HG02840 (cell line): ENCODE data around the gene GNL3L.
"Not testable (repeated sequence)": the region's sequence is repeated elsewhere in the genome, so short reads cannot be mapped to it uniquely, and the experiment has no call there.

Experiments
- ATAC-seq: cut with Tn5 transposase; IDR thresholded peaks from one replicate; pipeline ENCODE4 v1.9.1; 2021; ENCODE audit warnings: mild to moderate bottlenecking, moderate library complexity, moderate number of reproducible peaks; ENCODE audit not compliant: unreplicated experiment, low FRiP score

The GNL3L gene, protein sequence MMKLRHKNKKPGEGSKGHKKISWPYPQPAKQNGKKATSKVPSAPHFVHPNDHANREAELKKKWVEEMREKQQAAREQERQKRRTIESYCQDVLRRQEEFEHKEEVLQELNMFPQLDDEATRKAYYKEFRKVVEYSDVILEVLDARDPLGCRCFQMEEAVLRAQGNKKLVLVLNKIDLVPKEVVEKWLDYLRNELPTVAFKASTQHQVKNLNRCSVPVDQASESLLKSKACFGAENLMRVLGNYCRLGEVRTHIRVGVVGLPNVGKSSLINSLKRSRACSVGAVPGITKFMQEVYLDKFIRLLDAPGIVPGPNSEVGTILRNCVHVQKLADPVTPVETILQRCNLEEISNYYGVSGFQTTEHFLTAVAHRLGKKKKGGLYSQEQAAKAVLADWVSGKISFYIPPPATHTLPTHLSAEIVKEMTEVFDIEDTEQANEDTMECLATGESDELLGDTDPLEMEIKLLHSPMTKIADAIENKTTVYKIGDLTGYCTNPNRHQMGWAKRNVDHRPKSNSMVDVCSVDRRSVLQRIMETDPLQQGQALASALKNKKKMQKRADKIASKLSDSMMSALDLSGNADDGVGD

DNA sequence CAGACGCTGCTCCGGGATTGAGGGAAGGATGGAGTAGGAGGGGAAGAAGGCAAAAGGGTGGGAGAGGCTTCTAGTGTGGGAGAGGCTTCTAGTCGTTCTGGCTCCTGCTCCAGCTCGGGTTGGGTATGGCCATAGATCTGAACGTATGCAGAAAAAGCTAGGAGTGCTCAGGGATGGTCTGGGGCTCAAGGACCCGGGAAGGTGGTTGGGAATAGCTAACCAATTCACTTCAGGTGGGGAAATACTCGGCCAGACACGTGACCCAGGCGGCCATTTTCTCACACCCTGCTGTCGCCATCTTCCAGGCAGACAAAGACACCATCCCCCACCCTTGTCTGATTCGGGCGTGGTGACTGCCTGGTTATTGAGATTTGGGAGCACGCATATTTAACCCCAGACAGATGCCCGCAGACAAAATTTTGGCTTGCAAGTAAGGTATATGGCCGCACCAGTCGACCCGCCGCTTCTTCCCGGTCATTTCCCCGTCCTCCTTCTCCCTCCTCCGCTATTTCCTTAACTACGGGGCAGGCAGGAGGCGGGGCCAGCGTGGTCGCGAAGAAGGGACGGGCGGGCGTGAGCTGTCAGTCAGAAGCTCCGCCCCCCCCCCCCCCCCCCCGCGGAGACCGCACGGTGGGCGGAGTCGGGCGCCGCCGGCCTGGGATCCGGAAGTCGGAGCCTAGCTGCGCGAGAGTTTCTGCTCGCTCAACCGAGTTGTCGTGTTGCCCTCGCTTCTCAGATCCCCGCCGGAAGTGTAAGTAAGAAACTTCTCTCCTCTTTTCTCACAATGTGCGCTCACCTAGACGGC is at the start of gene GNL3L:
Gene GNL3L, plus strand, starts transcription at position 668 of the 805 bp plus-strand sequence. CDS start 2,348 bp downstream, outside the sequence.
- peak; percentile 88 for ATAC-seq

DNA sequence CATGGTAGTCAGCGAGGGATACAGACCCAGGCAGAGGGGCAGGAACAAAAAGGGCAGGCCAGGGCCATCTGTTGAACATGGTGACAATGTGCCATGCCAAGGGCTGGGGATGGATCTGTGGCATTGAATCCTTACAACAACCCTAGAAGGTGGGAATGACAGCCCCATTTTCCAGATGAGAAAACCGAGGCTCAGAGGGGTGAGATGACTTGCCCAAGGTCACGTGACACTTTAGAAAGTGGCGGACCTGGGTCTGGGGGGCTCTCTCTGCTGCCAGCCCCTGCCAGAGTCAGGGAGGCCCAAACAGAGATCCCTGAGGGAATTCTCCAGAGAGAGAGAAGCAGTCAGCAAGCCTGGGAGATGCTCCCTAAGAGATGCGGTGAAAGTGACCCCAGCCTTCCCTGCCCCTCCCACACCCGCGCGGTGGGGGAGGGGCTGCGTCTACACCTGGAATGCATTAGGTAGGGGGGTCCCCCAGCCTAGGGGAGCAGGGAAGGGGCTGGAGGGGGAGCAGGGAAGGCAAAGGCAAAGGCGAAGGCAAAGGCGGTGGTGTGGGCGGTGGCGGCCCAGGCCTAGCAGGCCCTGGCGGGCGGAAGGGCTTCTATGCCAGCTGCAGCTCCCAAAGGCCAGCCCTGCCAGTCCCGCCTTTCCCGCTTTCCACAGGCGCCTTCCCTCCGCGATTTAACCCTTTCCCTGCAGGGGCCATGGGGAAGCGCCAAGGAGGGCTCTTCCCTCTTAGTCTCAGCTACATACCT is 47.0 kb upstream of the GNL3L start:
- no peak for ATAC-seq

DNA sequence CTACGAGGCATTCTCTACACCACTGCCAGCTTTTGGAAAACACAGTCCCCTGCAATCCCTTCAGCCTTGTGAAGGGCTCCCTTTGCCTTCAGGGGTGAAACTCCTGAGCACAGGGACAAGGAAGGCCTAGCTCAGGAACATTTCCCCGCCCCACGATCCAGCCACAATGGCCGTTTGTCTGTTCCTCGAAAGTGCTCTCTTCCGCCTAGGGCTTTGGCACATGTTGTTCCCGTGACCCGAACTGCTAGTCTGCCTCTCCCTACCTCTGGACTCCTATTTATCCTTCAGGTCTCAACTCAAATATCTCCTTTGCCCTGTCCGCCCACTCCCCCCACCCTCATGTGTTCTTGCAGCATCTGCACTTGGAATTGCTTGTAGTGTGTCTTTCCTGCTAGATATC is 46.1 kb upstream of the GNL3L start:
- no peak for ATAC-seq

DNA sequence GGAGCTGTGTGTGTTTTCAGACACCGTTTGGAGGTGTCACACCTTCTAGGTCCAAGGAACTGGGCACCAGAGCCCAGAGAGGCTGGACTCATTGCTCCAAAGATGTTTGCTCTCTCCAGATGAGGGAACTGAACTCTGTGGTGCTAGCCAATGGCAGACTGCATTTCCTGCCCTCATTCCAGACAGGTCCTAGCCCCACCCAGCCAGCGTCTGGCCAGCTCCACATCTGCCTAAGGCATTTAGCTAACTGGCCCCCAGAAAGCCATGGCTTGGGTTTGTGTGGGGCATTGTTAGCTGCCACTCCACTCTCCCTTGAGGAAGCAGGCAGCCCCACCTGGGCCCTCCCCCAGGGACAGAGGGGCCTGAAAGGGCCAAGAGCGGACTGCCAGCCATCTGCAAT is 45.4 kb upstream of the GNL3L start:
- ATAC-seq = no peak

DNA sequence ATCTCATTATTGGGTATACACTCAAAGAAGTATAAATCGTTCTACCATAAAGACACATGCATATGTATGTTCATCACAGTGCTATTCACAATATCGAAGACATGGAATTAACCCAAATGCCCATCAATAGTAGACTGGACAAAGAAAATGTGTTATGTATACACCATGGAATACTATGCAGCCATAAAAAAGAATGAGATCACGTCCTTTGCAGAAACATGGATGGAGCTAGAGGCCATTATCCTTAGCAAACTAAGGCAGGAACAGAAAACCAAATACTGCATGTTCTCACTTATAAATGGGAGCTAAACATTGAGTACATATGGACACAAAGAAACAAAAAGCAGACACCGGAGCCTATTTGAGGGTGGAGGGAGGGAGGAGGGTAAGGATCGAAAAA is 40.2 kb upstream of the GNL3L start:
- not testable (repeated sequence) for ATAC-seq

DNA sequence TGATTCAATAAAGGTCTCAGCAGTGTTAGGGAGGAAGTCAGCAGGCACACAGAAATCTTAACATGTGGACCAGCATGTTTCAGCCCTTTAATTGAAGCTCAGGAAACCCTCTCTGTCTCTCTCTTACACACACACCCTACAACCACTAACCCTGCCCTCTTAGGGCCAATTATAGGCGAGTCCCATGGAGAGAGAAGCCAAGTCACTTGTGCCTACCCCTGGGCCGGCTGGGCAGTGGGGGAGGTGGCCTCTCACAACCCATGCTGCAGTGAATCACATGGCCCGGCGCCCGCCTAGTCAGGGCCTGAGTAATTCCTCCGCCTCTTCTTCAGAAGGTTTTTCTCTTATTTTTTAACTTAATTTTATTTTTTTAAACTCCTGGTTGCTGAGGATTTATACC is 37.7 kb upstream of the GNL3L start:
- ATAC-seq = no peak

DNA sequence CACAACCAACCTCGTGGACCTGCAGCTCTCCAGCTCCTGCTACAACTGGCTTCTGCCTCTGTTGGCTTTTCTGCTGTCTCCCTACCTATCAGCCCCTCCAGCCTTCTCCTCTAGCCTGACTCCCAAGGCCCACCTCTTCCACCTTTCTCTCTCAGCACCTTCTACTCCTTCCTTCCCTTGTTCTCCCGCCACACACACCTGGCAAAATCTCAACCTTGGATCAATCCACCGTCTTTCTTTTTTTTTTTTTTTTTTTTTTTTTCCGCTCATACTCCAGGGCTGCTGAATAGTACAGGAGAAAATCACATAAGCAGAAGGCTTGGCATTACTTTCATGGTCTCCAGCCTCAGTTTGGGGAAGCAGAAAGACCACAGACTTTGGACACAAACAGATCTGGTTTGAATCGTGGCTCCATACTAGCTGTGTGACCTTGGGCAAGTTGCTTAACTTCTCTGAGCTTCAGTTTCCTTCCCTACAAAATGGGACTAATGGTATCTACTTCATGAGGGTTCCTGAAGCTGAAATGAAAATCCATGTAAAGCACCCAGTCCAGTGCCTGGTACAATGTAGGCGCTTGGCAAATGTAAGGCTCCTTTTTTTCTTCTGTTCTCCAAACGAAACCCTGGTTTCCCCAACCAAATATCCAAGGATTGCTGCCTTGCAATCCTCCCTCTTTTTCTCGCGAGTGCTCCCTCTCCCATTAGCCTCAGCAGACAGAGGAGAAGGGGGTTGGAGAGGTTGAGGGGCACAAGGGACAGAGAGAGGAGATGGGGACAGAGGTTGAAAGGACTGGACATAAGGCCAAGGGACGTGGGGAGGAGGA is 35.6 kb upstream of the GNL3L start:
- ATAC-seq = no peak

DNA sequence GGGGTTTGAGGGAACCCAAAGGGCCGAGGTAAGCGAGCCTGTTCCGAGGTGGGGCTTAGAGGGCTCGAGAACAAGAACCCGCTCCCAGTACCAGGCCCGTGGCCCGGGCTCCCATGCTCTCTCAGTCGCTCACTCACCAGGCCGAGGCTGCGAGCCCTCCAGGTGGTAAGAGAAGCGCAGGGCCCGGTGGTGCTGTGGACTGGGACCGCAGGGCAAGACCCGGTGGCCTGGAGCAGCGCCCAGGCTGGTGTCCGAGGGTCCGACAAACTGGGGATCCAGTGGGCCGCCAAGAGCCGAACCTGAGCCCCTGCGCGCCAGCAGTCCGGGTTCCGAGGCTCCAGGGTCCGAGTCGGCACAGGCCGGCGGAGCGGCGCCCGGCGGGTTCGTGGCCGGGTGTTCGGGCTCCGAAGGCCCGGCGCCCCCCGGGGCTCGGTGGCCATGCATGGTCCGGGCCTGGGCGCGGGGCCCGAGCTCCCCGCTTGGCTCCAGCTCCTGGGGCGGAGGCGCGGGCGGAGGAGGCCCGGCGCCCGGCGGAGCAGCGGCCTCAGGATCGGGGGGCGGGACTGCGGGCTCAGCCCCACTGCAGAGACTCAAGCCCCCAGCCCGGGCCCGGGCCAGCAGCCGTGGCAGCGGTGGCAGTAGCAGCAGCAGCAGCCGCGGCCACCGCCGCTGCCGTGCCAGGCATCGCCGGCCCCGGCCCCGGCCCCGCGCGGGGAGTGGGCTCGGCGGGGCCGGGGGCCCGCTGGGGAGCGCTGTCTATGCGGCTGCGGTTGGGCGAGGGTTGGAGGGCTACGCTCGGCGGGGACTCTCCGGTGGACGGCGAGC is 34.8 kb upstream of the GNL3L start:
- no peak for ATAC-seq

DNA sequence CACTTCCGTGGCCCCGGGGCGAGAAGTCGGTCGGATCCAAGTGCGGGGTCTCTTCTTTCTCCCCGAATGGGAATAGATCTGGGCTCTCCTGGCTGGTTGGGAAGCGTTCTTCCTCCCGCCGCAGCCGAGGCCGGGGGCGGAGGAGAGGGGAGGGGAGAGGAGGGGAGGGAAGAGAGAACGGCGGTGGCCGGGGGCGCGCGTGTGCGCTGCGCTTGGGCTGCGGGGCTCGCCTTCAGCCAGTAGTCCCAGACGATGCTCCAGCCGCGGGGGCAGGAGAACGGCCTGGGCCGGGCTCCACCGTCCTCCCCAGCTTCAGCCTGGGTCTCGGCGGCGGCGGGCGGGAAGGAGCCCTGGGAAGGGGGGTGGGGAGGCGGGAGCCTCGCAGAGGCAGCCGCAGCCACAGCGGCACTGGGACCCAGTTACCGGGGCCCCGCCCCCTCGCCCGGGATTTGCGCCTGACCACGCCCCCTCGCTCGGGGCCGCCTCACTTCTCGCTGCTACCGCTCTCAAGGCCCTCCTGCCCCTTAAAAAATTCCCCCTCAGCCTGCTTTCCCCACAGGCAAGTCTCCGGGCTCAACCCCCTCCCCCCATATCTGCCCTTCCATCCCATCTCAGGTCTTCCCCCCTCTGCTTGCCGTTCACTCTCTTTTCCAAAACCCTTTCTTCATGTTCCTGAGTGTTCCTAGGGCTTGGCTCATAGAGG is 34.1 kb upstream of the GNL3L start, which contains the start of gene FGD1:
Gene FGD1, minus strand, starts transcription at position 421 of the 703 bp plus-strand sequence. CDS start 802 bp downstream, outside the sequence.
- no peak for ATAC-seq

DNA sequence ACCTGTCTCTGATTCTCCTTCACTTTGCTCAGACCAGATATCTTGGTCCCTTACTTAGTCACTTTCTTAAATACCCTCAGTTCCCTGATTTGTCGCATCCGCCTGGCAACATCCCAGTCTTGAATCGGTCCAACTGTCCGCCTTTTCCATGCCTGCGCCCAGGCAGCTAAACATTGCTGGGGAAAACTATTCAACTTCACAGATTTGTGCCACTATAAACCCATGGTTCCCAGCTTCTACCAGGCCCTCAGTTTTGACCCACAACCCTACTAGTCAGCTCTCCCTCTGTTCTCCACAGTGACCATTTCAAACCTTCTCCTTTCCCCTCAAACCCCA is 33.5 kb upstream of the GNL3L start:
- ATAC-seq = no peak

DNA sequence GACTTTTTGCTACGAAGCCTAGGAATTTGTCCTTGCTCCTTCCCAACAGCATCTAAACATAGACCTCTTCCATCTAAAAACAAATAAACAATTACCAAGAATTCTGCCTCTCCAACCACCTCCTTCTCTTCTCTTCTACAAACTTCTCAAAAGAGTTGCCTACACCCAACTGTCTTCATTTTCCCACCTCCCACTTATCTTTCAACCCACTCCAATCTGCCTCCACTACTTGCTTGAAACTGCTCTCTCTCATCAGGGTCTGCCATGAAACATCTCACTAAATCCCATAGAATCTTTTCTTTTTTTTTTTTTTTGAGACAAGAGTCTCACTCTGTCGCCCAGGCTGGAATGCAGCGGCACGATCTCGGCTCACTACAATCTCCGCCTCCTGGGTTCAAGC is 33.1 kb upstream of the GNL3L start:
- no peak for ATAC-seq

DNA sequence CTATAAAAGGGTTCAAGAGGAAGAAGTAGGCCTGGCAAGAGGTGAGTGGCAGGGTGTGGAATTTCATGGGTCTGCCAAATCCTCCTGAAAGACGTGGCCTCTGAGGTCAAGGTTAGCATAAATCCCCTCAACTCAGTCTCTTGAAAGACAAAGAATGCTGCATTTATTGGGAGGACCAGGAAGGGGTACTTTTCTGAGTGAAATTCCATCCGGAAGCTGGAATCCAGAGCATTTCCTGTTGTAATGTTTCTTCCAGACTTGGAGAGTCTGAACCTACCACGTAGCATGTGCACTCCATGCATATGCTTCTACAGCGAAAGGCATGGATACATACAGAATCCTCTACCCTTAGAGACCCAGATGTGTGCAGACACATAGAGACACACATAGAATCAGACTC is 20.6 kb upstream of the GNL3L start:
- ATAC-seq = no peak

DNA sequence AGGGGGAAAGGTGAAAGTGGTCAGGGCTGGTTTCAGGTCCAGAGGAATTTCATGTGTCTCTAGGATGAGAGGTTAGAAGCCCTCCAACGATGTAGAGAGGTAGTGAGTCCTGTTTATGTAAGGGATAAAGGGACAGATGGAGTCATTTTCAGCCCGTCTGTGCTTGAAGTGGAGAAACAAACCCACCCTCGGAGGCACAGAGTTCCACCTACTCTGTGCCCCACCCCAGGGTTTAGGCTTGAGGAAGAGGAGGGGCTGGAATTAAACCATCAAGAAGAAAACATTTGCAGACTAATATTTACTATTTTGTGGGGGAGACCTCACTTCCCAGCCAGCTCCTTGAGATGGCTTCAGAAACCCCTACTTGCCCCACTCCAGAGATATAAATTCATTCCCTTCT is 868 bp upstream of the GNL3L start:
- no peak for ATAC-seq

DNA sequence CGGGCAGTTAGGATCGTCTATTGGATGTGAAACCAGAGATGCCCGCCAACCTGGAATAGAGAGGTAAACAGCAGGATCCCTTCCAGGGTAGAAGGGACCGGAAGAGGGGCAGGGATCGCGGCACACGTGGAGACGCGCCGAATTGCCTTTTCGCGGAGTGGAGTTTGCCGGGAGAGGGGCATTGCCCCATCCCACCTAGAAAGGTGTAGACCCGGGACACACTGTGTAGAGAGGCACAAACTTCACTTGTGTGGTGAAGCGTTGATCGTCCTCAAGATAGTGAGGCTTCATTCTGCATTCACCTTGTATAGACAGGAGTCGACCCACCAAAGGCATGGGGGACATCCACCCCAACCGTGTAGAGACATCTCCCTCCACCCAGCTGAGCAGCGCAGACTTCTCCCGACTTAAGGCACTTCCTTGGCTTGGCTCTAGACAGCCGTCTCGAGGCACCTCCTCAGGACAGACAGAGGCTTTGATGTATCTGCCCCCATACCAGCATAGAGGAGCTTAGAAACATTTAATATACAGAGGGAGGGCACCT is 410 bp downstream of the GNL3L start:
- ATAC-seq = peak; percentile 36

DNA sequence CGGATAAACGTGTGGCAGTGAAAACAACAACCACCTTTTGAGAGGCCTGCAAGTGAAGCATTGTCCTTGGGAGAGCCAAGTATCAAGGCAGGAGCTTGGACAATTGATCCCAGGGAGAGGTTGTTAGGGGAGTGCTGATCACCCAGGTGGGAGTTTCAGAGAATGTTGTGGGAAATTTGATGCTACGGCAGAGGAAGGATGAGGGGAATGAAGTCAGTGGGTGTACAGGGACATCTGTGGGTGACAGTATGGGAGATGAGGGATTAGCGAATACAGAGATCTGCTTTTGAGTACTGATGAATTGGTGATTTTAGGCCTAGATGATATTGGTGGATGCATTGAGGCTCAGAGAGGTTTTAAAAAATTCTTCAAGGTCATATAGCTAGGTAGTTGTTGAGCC is 4.3 kb downstream of the GNL3L start:
- ATAC-seq = no peak

DNA sequence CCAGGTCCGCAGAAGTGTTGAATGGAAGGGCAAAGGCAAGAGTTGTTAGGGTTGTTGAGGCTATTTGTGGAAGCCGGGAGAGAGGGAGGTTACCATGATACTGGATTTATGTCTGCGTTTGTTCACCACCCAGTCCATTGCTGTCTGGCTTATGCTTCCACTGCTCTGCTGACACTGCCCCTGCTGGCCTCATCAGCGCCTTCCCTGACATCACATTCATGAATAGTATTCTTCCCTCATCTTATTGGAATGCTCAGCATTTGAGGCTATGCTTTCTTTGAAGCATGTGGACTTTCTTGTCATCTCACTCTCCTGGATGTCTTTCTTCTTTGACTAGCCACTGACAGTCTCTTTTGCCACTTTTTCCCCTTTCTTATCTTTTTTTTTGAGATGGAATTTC is 10.3 kb downstream of the GNL3L start:
- ATAC-seq = no peak

DNA sequence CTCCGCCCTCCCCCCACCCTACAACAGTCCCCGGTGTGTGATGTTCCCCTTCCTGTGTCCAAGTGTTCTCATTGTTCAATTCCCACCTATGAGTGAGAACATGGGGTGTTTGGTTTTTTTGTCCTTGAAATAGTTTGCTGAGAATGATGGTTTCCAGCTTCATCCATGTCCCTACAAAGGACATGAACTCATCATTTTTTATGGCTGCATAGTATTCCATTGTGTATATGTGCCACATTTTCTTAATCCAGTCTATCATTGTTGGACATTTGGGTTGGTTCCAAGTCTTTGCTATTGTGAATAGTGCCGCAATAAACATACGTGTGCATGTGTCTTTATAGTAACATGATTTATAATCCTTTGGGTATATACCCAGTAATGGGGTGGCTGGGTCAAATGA is 12.2 kb downstream of the GNL3L start:
- not testable (repeated sequence) for ATAC-seq

DNA sequence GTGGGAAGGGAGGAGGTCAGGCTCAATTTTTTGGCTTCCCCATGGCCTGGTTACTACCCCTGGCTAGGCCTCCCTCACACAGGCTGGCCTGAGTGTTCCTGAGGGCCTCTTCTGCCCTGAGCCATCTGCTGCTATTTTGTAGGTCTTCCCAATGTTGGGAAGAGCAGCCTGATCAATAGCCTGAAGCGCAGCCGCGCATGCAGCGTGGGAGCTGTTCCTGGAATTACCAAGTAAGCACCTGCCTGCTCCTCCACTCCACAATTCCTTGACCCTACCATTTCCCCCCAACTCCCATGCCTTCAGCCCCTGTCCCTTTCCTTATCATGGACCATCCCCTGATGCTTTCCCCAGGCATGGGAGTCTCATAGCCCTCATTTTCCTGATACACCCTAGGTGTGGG is 20.8 kb downstream of the GNL3L start:
- ATAC-seq = no peak
